GM21381 (cell line): ENCODE results near the gene RPS6KA2.
"Not testable (repeated sequence)": the region's sequence is repeated elsewhere in the genome, so short reads cannot be mapped to it uniquely, and the experiment has no call there.

Experiments
- ATAC-seq: cut with Tn5 transposase; IDR thresholded peaks from one replicate; pipeline ENCODE4 v1.9.1; 2021; ENCODE audit warnings: mild to moderate bottlenecking, moderate library complexity; ENCODE audit not compliant: unreplicated experiment

RPS6KA2 gene

DNA sequence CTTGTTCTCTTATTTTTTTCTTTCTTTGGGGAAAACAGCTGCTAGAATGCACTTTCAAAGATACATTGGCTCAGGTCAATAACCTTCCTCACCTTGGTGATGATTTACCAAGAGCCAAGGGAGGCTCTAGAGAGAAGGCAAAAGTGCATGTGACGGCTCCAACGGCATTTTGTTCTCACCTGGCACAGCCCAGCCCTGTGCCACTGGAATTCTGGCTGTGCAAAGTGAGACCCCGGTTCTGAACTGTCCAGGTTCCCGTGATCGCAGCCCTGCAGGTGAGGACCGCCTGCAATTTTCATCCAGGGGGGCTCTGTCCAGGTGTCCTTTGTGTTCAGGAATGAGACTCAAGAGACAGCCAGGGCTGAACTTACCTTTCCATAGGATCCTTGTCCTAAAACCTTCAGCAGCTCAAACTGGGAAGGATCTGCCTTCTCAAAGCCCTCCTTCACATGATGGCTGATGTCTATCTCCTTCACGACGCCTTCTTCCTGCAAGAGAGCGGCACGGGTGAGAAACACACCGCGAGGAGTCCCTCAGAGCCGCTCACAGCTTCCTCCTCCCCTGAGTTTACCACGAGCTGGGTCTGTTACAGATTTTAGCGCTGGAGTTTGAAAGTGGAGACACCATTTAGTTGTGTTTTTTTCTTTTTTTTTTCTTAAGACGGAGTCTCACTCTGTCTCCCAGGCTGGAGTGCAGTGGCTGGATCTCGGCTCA lies 88.6 kb downstream of the RPS6KA2 start:
- ATAC-seq, result no peak

- no peak for ATAC-seq
These were observed 92.2 kb downstream of the RPS6KA2 start for GRCh38 chr6:166534658-166535406.

DNA sequence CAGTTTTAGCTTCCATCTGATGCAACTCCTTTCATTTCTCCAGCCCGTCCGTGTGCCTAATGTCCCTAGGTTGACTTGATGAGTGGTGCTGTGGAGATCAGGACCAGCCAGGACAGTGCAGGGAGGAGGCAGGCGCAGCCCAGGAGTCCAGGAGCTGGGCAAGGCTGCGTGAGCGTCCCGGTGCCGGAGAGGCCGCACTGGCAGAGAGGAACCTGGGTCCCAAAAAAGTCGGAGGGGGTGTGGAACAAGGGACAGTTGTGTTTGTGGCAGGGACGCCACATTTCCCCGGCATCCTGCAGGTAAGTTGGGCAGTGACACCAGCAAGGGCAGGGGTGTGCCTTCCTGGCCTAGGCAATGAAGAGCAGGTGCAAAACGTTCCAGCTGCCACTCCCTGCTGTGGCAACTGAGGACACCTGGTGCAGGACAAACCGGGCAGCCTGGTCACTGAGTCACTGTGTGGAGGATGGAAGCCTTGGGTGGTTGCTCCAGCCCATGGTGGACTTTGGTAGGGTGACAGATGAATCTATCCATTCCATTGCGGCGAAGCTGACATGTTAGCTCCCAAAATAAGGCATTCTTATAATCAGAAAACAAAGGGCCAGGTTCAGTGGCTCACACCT lies 93.7 kb downstream of the RPS6KA2 start:
- no peak for ATAC-seq

DNA sequence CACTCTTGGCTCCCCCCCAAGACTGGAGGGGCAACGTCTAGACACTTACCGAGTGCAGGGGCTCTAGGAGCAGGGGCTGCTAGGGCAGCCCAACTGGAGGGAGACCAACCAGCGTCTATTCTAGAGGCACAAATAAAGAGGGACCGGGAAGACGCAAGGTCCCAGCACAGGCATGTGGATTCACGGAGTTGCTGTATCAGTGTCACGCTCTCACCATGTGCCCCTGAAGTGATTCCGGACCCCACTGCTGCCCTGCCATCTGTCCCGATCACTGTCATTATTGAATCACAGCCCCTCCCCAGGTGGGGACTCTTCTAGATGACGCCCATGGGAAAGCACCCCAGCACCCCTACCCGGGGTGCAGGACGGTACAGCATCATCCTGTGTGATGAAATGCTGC lies 94.7 kb downstream of the RPS6KA2 start:
- no peak for ATAC-seq

DNA sequence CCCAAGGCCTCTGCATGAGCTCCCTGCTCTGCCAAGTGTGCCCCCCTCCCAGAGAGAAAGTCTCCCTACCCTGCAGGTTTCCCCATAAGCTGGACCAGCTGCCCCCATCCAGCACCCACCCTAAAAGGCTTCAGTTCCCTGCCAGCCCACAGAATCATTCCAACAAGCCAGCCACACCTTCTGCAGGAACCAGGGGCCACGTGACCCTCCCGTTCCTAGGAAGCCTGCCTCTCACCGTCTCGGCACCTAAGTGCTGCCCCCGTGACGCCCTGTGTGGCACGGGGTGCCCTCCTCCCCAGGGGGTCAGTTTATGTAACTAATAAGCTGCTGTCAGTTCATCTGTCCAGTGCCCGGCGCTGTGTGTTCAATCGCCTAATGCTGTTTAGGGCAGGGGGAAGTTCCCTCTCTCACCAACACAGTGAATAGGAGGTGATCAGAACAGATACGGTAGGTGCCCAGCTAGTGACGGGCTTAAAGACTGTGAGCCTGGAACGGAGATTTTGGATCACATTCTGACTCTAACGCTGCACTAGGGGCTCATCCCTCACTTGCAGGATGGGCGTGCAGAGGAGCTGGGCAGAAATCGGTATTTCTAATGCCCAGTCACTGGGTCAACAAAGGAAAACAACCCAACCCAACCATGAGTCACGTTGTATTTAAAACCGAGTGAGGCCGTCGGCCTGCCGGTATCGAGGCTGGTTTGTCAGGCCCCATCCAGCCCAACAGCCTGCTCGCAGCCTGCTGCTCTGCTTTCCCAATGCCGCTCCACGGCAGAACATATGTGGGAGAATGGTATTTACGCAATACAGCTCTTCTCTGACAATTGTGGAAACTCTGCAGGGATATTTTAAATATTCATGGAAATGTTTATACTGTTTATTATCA lies 96.6 kb downstream of the RPS6KA2 start:
- no peak for ATAC-seq

- no peak for ATAC-seq
These were observed 97.5 kb downstream of the RPS6KA2 start for GRCh38 chr6:166529586-166529985.

GRCh38 chr6:166529058-166529457 lies 98.0 kb downstream of the RPS6KA2 start:
- not testable (repeated sequence) for ATAC-seq

- ATAC-seq, result no peak
These were observed 99.2 kb downstream of the RPS6KA2 start for GRCh38 chr6:166527849-166528248.

GRCh38 chr6:166526937-166527336 lies 100.1 kb downstream of the RPS6KA2 start:
- ATAC-seq, result no peak

DNA sequence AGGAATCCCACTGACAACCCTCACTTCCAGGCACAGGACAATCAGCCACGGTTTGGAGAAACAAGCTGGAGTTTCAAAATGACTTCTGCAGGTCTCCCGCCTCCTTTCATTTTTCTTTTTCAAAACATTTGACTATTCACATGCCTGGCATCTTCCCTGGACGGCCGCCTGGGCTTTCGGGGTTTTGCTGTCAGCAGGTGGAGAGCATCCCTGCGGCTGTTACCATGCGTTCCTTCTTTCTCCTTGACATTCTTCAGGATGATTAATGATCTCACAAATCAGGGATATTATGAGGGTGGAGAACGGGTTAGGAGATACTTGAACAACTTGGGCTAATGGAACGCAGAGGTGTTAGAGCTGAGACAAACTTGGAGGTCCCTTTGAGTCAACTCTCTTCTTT lies 101.5 kb downstream of the RPS6KA2 start:
- no peak for ATAC-seq

DNA sequence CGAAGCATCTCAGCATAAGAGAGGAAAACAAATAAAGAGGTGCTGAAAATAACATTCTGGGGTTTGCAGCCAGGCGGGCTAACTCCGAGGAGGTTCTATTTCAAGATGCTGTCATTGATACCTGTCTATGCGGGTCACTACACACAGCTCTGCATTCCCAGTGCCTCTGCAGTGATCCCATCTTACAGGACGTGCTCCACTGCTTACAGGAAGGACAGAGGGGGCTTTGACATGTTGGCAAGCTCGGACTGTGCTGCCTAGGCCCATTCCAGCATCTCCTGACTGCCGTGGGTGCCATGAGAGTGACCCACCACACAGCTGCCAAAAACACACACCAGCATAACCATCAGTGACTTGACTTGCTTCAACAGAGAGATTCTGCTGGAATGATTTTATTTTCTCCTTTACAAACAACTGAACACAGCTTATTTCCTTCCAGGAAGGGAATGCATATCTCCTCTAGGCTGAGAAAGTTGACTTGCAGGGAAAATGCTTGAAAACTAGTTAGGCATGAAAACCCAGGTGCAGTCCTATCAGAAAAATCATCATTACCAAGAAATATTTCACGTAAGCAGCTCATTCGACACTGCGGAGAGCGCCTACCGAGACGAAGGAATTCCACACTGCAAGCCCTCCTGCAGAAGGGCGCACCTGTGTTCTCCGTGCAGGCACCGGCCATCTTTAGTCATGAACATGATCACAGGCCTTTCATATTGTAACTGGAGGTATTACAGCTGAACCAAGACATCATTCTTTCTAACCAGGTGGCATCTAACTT lies 103.1 kb downstream of the RPS6KA2 start:
- no peak for ATAC-seq

GRCh38 chr6:166520905-166521834 lies 105.9 kb downstream of the RPS6KA2 start:
- no peak for ATAC-seq

- ATAC-seq, result no peak
These were observed 110.7 kb downstream of the RPS6KA2 start for GRCh38 chr6:166516251-166516884.

- ATAC-seq, result no peak
These were observed 111.8 kb downstream of the RPS6KA2 start for GRCh38 chr6:166515072-166515810.

- ATAC-seq, result no peak
These were observed 112.9 kb downstream of the RPS6KA2 start for GRCh38 chr6:166514196-166514595.

- peak; percentile 93 for ATAC-seq
These were observed 114.5 kb downstream of the RPS6KA2 start for GRCh38 chr6:166512567-166512966.

GRCh38 chr6:166511316-166511715 lies 115.7 kb downstream of the RPS6KA2 start:
- ATAC-seq, result no peak

- no peak for ATAC-seq
These were observed 117.9 kb downstream of the RPS6KA2 start for GRCh38 chr6:166509193-166509592.
